HepG2 (cell line): ENCODE results near the gene WASHC3. TPM values are rescaled to one million over a fixed set of nuclear protein-coding genes. Genes with fewer than 3 reads are reported as not detected.
A peak's percentile ranks its signal among the peaks of the same experiment; 100 is the strongest.

ENCODE experiments used
- CEBPB ChIP-seq: IDR thresholded peaks from 2 replicates; pipeline ENCODE4 v1.6.1; 2011; ENCODE audit warnings: low read depth, low read length, improper control_type of control experiment, borderline replicate concordance
- GABPA ChIP-seq, 2 experiments: IDR thresholded peaks; 2 replicates each; pipeline ENCODE4 v1.6.1; 2011 to 2016; ENCODE audit warnings: low read depth in 2 of 2, low read length in 1 of 2, missing biosample characterization in 1 of 2, missing genetic modification characterization in 1 of 2
- GMEB2 ChIP-seq: IDR thresholded peaks from 2 replicates; pipeline ENCODE4 v1.6.1; 2016; ENCODE audit warnings: missing biosample characterization, missing genetic modification reagents, low read depth
- KDM5B ChIP-seq: sonication (generic); formaldehyde crosslinking; IDR thresholded peaks from 2 replicates; pipeline ENCODE4 v1.4.0; 2020; ENCODE audit warnings: missing genetic modification reagents, mild to moderate bottlenecking, borderline replicate concordance
- PAX8 ChIP-seq: sonication (generic); formaldehyde crosslinking; IDR thresholded peaks from 2 replicates; pipeline ENCODE4 v1.8.0; 2022; ENCODE audit warnings: mild to moderate bottlenecking, missing genetic modification reagents, borderline replicate concordance
- POGZ ChIP-seq: sonication (generic); formaldehyde crosslinking; IDR thresholded peaks from 2 replicates; pipeline ENCODE4 v1.4.0; 2020; ENCODE audit warnings: mild to moderate bottlenecking, missing genetic modification reagents
- RAD21 ChIP-seq: fragments of 450-650 bp; formaldehyde crosslinking; IDR thresholded peaks from 2 replicates; pipeline ENCODE4 v1.5.0; 2020; ENCODE audit warnings: mild to moderate bottlenecking
- SIN3A ChIP-seq: IDR thresholded peaks from 2 replicates; pipeline ENCODE4 v1.6.1; 2011; ENCODE audit warnings: low read depth, mild to moderate bottlenecking, control low read depth, low read length, borderline replicate concordance
- SRSF1 ChIP-seq: fragments of 200-400 bp; formaldehyde crosslinking; optimal IDR thresholded peaks from 2 replicates; pipeline ENCODE3; 2017; ENCODE audit warnings: mild to moderate bottlenecking, low read depth, low read length, moderate library complexity
- TBX2 ChIP-seq: sonication (generic); formaldehyde crosslinking; IDR thresholded peaks from 2 replicates; pipeline ENCODE4 v1.5.0; 2020; ENCODE audit warnings: missing genetic modification reagents, mild to moderate bottlenecking, borderline replicate concordance
- ZNF296 ChIP-seq: sonication (generic); formaldehyde crosslinking; conservative IDR thresholded peaks from 2 replicates; pipeline ENCODE4 v1.5.0; 2020; ENCODE audit warnings: mild to moderate bottlenecking, missing genetic modification reagents
- ZNF567 ChIP-seq: sonication (generic); formaldehyde crosslinking; IDR thresholded peaks from 2 replicates; pipeline ENCODE4 v1.8.1; 2023; ENCODE audit warnings: mild to moderate bottlenecking, missing genetic modification reagents, borderline replicate concordance
- ZNF605 ChIP-seq: sonication (generic); formaldehyde crosslinking; IDR thresholded peaks from 2 replicates; pipeline ENCODE4 v1.8.0; 2022; ENCODE audit warnings: mild to moderate bottlenecking, missing genetic modification reagents
- polyA plus RNA-seq, 8 experiments: library from polyadenylated mRNA; depleted of rRNA in 3 of 8; stranded (reverse) in 7 of 8; unstranded in 1 of 8; fragments of >200 nt; fragmentation: Illumina TruSeq in 4 of 8; extraction: Trizol in 4 of 8; gene quantifications; 2 replicates each; pipeline versions ENCODE4 v1.2.1 to v1.2.3, GENCODE V29; 2011 to 2016; ENCODE audit warnings: low read depth in 4 of 8, missing spikeins in 1 of 8, mixed read lengths in 1 of 8; ENCODE audit not compliant: insufficient read depth in 1 of 8
- total RNA-seq, 5 experiments: library from RNA; depleted of rRNA; stranded (reverse); fragments of >200 nt; fragmentation: Illumina TruSeq; extraction: Trizol; gene quantifications; 2 replicates each; pipeline ENCODE4 v1.2.3, GENCODE V29; 2016; ENCODE audit warnings: low read depth in 1 of 5
- TF ChIP-seq, protein P1 (sequence below): sonication (generic); formaldehyde crosslinking; IDR thresholded peaks from 2 replicates; pipeline ENCODE4 v1.4.0; 2020; ENCODE audit warnings: missing genetic modification reagents
- TF ChIP-seq, protein P2 (sequence below): conservative IDR thresholded peaks from 2 replicates; pipeline ENCODE4 v1.6.1; 2018; ENCODE audit warnings: missing genetic modification reagents
- TF ChIP-seq, protein P3 (sequence below): sonication (generic); formaldehyde crosslinking; IDR thresholded peaks from 2 replicates; pipeline ENCODE4 v1.4.0; 2020; ENCODE audit warnings: mild to moderate bottlenecking, missing genetic modification reagents

Gene WASHC3
- total and polyA plus RNA-seq, 2 of the 13 experiments (the other 11 are each of a cell fraction or from before 2014, with no cell fraction given) = 32.7 to 47.3 TPM

- TF ChIP-seq GMEB2 (CRISPR knock-in tag) = no peak
- peak; percentile 61; the same call in 1 of the 2 replicates for TF ChIP-seq ZNF605 (CRISPR knock-in tag)
- peak; percentile 79 for TF ChIP-seq GABPA (IDR thresholded peaks at IDR 0.05; ENCODE audit: low read depth, low read length)
- peak; percentile 96 for TF ChIP-seq GABPA (CRISPR knock-in tag; IDR thresholded peaks at IDR 0.05; ENCODE audit: low read depth)
- TF ChIP-seq, protein P1, sequence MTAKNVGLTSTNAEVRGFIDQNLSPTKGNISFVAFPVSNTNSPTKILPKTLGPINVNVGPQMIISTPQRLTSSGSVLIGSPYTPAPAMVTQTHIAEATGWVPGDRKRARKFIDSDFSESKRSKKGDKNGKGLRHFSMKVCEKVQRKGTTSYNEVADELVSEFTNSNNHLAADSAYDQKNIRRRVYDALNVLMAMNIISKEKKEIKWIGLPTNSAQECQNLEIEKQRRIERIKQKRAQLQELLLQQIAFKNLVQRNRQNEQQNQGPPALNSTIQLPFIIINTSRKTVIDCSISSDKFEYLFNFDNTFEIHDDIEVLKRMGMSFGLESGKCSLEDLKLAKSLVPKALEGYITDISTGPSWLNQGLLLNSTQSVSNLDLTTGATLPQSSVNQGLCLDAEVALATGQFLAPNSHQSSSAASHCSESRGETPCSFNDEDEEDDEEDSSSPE = peak; percentile 80
- TF ChIP-seq SIN3A = 0 out of 2 replicates have a peak, but pooled peaks have one; percentile 52
- TF ChIP-seq, protein P2, sequence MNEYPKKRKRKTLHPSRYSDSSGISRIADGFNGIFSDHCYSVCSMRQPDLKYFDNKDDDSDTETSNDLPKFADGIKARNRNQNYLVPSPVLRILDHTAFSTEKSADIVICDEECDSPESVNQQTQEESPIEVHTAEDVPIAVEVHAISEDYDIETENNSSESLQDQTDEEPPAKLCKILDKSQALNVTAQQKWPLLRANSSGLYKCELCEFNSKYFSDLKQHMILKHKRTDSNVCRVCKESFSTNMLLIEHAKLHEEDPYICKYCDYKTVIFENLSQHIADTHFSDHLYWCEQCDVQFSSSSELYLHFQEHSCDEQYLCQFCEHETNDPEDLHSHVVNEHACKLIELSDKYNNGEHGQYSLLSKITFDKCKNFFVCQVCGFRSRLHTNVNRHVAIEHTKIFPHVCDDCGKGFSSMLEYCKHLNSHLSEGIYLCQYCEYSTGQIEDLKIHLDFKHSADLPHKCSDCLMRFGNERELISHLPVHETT = peak; percentile 53; the same call in 1 of the 2 replicates
- peak; percentile 58 for TF ChIP-seq POGZ (CRISPR knock-in tag)
- TF ChIP-seq ZNF567 (CRISPR knock-in tag) = 0 out of 2 replicates have a peak, but pooled peaks have one; percentile 36
- peak; percentile 46; the same call in 1 of the 2 replicates for TF ChIP-seq TBX2
- TF ChIP-seq CEBPB = peak; percentile 26; the same call in 1 of the 2 replicates
- peak; percentile 71 for TF ChIP-seq KDM5B (CRISPR knock-in tag)
- TF ChIP-seq, protein P3, sequence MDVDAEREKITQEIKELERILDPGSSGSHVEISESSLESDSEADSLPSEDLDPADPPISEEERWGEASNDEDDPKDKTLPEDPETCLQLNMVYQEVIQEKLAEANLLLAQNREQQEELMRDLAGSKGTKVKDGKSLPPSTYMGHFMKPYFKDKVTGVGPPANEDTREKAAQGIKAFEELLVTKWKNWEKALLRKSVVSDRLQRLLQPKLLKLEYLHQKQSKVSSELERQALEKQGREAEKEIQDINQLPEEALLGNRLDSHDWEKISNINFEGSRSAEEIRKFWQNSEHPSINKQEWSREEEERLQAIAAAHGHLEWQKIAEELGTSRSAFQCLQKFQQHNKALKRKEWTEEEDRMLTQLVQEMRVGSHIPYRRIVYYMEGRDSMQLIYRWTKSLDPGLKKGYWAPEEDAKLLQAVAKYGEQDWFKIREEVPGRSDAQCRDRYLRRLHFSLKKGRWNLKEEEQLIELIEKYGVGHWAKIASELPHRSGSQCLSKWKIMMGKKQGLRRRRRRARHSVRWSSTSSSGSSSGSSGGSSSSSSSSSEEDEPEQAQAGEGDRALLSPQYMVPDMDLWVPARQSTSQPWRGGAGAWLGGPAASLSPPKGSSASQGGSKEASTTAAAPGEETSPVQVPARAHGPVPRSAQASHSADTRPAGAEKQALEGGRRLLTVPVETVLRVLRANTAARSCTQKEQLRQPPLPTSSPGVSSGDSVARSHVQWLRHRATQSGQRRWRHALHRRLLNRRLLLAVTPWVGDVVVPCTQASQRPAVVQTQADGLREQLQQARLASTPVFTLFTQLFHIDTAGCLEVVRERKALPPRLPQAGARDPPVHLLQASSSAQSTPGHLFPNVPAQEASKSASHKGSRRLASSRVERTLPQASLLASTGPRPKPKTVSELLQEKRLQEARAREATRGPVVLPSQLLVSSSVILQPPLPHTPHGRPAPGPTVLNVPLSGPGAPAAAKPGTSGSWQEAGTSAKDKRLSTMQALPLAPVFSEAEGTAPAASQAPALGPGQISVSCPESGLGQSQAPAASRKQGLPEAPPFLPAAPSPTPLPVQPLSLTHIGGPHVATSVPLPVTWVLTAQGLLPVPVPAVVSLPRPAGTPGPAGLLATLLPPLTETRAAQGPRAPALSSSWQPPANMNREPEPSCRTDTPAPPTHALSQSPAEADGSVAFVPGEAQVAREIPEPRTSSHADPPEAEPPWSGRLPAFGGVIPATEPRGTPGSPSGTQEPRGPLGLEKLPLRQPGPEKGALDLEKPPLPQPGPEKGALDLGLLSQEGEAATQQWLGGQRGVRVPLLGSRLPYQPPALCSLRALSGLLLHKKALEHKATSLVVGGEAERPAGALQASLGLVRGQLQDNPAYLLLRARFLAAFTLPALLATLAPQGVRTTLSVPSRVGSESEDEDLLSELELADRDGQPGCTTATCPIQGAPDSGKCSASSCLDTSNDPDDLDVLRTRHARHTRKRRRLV = 0 out of 2 replicates have a peak, but pooled peaks have one; percentile 54
- TF ChIP-seq SRSF1 = peak; percentile 58
- TF ChIP-seq ZNF296 = no peak
- TF ChIP-seq RAD21 (CRISPR knock-in tag) = no peak
- no peak for TF ChIP-seq PAX8 (CRISPR knock-in tag)
Measured at GRCh38 chr12:102061560-102062418, at the start of gene WASHC3 (continued).
